COLO668 (cell line): ENCODE measurements around the gene GRK3.

Experiments used
- DNase-seq: peaks from one replicate; lab custom pipeline; 2025; ENCODE audit not compliant: unreplicated experiment; lab: John Stamatoyannopoulos, UW

The GRK3 gene

DNA sequence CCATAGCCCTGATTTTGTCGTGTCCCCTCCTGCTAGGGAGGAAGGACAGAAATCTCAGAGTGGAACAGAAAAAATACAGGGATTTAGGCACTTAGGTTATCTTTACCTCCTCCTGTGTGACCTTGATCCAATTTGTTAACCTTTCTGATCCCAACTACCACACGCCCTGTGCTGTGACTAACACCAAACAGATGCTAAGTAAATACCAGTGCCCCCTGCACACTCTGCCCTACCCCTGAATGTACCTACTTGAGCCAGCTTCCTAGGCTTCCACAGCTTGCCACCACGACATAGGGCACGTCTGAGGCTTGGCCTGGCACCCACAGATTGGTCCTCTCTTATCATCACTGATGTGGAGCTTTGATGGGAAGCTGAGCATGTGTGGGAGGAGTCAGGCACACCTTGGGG, 186.7 kb downstream of the GRK3 start:
- no peak for DNase-seq

GRCh38 chr22:25752615-25753214, 188.2 kb downstream of the GRK3 start:
- DNase-seq = no peak

GRCh38 chr22:25753252-25753651, 188.8 kb downstream of the GRK3 start:
- no peak for DNase-seq

DNA sequence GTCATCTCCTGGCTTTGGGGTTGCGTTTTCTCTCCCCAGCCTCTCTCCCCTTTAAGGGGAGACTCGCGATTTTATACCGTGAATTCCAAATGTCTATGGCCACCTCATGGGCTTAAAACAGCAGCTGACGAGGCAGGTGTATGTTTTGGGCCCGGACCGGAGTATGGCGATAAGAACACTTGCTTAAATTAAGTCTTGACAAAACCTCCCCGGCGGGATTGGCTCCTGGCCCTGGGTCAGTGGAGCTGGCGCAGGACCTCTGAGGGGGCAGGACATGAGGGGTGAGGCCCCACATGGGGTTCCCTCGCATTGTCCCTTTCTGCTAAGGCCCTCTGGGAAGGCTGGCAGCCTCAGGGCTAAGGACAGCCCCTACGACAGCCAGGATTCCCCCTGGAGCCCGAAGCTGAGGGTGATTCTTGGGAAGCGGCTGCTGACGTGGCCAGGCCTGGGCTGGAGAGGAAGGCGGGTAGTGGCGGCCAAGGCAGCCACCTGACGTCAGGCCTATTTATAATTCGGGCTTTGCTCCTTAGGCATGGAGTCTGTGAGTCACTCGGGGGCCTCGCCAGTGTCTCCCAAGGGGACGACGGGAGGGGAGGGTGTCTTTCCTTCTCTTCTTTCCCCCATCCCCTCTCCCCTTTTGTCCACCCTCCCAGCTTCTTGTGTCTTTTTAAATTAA, 190.2 kb downstream of the GRK3 start:
- no peak for DNase-seq

- no peak for DNase-seq
These were observed 193.2 kb downstream of the GRK3 start for GRCh38 chr22:25757686-25758085.

GRCh38 chr22:25758316-25758715, 193.8 kb downstream of the GRK3 start:
- no peak for DNase-seq

DNA sequence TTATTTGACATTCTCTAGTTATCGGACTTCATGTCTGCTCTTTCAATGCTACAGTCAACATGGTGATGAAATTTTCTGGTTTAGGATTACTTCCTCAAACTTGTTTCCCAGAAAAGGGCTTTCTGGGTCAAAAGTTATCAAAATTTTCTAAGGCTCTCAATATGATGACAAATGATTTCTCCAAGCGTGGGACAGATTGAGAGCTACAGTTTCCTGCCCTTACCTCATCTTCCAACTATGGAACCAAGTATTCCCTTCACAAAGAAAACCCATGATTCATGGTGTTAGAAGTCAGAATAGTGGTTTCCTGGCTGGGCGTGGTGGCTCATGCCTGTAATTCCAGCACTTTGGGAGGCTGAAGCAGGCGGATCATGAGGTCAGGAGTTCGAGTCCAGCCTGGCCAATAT, 195.4 kb downstream of the GRK3 start:
- DNase-seq = no peak

GRCh38 chr22:25760294-25760693, 195.8 kb downstream of the GRK3 start:
- no peak for DNase-seq

DNA sequence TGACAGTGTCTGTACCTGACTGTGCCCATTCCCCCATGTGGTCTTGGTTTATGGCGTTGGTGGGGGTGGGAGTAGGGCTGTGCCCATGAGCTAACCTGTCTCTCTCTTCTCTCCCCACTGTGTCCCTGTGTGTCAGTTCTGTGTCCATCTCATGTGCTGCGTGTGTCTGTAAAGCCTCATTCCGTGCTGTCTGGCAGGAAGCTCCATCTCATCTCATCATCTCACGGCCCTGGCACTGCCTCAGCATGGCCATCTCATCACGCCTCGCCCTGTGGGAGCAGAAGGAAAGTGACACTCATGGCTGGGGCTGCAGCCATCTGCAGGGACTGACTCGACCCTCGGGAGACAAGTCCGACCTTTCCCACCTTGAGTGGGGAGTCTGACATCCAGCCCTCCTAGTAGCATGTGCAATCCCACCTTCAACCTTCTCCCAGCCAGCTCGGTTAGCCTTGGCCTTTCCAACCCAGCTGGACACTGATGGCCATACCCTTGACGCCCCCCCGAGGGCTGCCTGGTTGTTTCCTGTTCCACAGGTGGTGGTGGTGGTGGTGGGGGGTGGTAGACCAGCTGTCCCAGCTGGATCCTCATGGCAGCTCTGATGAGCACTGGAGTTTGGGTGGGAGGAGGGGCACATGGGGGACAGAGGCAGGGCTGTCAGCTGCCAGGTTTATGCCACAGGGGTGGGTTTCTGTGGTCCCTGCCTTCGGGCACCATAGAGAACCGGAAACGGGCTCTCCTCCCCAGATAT, 196.5 kb downstream of the GRK3 start:
- no peak for DNase-seq

DNA sequence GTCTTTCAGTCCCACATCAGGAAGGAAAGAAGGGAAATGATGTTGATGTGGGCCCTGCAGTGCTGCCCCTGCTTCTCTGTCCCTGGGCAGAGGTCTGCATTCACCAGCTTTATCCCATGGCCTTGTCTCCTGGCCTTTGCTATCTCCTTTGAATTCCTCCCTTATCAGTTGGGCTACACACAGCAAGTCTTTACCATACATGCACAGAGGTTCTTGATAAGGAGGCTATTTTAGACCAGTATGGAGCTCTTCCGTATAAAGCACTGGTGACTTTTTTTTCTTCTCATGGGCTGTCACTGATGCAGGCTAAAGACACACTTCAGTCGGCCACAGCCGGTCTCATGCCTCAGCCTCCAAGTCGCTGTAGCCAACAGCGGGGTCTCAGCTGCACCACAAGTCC, 197.7 kb downstream of the GRK3 start:
- DNase-seq = no peak

- no peak for DNase-seq
These were observed 198.8 kb downstream of the GRK3 start for GRCh38 chr22:25763239-25763777.

GRCh38 chr22:25764270-25765015, 200.0 kb downstream of the GRK3 start:
- DNase-seq = no peak

DNA sequence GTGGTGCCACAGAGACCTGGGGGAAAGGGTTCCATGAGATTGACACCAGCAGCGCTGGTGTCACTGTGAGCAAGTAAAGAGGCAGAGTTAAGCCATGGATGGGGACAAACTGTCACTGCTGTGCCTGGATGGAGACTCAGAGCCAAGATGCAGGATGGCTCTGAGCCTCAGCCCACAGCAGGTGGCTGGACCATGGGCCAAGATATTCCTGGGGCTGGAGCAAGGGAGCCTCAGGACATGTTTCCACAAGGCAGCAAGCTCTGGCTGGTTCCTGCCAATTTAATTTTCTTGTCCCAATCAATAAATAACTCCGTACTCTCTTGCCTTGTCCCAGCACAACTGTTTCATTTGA, 200.5 kb downstream of the GRK3 start:
- DNase-seq = no peak

GRCh38 chr22:25765801-25766200, 201.3 kb downstream of the GRK3 start:
- DNase-seq = no peak

GRCh38 chr22:25766418-25766817, 201.9 kb downstream of the GRK3 start:
- DNase-seq = no peak

DNA sequence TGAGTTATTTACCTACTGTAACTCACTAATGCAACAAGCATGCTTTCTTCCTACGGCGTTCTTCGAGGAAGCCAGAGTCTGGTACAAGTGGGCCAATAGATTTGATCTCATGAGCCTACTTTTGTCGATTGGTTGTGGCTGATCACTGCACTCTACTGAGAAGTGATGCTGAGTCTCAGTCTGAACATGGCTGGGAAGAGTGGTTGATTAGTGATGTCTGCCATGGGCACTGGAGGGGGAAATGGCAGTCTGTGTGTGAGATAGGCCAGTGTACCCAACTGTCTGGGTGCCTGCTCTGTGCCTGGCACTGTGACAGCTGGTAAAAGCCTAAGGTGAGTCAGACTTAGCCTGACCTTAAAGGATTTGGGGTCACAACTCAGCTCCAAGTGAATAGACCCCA, 205.9 kb downstream of the GRK3 start:
- no peak for DNase-seq

GRCh38 chr22:25772288-25772687, 207.8 kb downstream of the GRK3 start:
- DNase-seq = no peak

DNA sequence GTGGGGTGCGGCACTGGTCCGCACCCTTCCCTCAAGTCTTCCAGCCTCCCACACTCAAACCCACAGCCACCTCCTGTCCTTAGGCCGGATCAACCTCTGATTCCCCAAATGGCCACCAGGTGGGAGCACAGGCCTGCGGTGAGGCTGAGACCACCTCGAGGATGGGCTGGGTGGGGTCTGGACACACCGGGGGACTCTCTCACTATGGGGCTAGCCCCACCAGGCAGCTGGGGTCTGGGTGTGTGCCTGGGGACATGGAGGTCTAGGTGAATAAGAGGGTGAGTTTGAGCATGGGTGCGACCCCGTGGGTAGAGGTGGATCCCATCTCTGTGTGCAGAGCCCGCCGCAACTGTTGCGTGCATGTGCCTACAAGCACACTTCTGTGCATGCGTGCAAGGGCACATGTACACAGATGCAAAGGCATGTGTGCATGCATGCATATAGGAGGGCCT, 210.1 kb downstream of the GRK3 start:
- DNase-seq = peak; percentile 26

GRCh38 chr22:25775531-25775930, 211.1 kb downstream of the GRK3 start:
- DNase-seq = no peak

- DNase-seq = no peak
These were observed 212.9 kb downstream of the GRK3 start for GRCh38 chr22:25777411-25777810.

DNA sequence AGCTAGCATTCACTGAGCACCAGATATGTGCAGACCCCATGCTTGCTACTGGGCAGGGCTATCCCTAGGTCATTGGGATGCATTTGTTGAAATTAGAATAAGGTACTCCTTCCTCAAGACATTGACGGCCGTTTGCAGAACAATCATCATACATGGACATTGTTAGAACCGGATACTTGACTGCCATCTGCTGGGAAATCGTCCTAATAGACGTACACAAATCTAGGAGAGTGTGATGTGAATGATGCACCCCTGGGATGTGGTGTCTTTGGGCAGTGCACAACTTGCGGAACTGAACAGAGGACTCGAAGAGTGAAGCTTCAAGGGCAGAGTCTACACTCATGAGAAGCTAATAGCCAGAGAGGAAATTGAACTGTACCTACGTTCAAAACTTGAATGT, 213.4 kb downstream of the GRK3 start:
- DNase-seq = peak; percentile 39
